ENCODE data around the gene EPHA2.
A peak's percentile ranks its signal among the peaks of the same experiment; 100 is the strongest.

Gene EPHA2

GRCh38 chr1:16116002-16116401 is 39.9 kb downstream of the EPHA2 start:
- H3K14ac ChIP-seq (ENCODE audit: low read length): peak overlapping the region; percentile 12
- H2BK120ac ChIP-seq (ENCODE audit: insufficient read depth, low read length, poor library complexity): peak overlapping the region; percentile 38
- no peak overlapping the region for H2AFZ ChIP-seq (ENCODE audit: insufficient read depth, low read length, poor library complexity)
- H3K4me2 ChIP-seq (ENCODE audit: low read length): no peak overlapping the region
- peak overlapping the region; percentile 29 for H4K91ac ChIP-seq (ENCODE audit: low read depth, low read length)
- WGBS (ENCODE audit: extremely low coverage, insufficient coverage, insufficient read length): no CpG with 5 or more reads among the region's 16 CpGs
- H3K9me3 ChIP-seq (ENCODE audit: insufficient read depth, low read depth, low read length): peaks cover 2% of the 10 kb centered on the region
- H3K27me3 ChIP-seq (ENCODE audit: insufficient read depth, low read length): no peaks in the 10 kb centered on the region
- no peak overlapping the region for H3K4me3 ChIP-seq (ENCODE audit: low read depth, low read length)
- peak overlapping the region; percentile 35 for H2BK12ac ChIP-seq (ENCODE audit: low read length)
- H3K23ac ChIP-seq (ENCODE audit: low read length): no peak overlapping the region
- DNase-seq: no peak
- no peak overlapping the region for H3K18ac ChIP-seq (ENCODE audit: low read length)
- H4K8ac ChIP-seq (ENCODE audit: low read depth, low read length): no peak overlapping the region
- H4K12ac ChIP-seq (ENCODE audit: low read depth, low read length): no peak overlapping the region
- no peaks in the 10 kb centered on the region for H3K36me3 ChIP-seq (ENCODE audit: control insufficient read depth in 1 of 2, insufficient read depth in 2 of 2, low read length in 2 of 2)
- peaks cover 5% of the 10 kb centered on the region for H3K79me1 ChIP-seq (ENCODE audit: low read length)
- H3K79me2 ChIP-seq (ENCODE audit: control insufficient read depth, insufficient read depth, low read length, poor library complexity): no peaks in the 10 kb centered on the region
- no peak overlapping the region for H3K27ac ChIP-seq (ENCODE audit: low read depth, low read length)
- H2AK5ac ChIP-seq (ENCODE audit: low read length): no peak overlapping the region
- H3K4me1 ChIP-seq (ENCODE audit: control insufficient read depth in 1 of 2, insufficient read depth in 2 of 2, low read length in 2 of 2): peaks cover 15 to 26% of the 10 kb centered on the region in 2 experiments
- H3K4ac ChIP-seq (ENCODE audit: low read depth, low read length): no peak overlapping the region
- no peak overlapping the region for H3K9ac ChIP-seq (ENCODE audit: low read length)
- H2BK5ac ChIP-seq (ENCODE audit: low read depth, low read length, poor library complexity): no peak overlapping the region

GRCh38 chr1:16115468-16115983 is 40.3 kb downstream of the EPHA2 start:
- Histone ChIP-seq H3K14ac (ENCODE audit: low read length) (no peak overlapping the region), H4K8ac (ENCODE audit: low read depth, low read length) (no peak overlapping the region), H3K79me1 (ENCODE audit: low read length) (peaks cover 5% of the 10 kb centered on the region), H2BK12ac (ENCODE audit: low read length) (peak overlapping the region; percentile 24), H3K4me2 (ENCODE audit: low read length) (no peak overlapping the region), H3K27me3 (ENCODE audit: insufficient read depth, low read length) (no peaks in the 10 kb centered on the region), H2AK5ac (ENCODE audit: low read length) (no peak overlapping the region), H4K12ac (ENCODE audit: low read depth, low read length) (no peak overlapping the region), H2BK120ac (ENCODE audit: insufficient read depth, low read length, poor library complexity) (no peak overlapping the region), H2AFZ (ENCODE audit: insufficient read depth, low read length, poor library complexity) (no peak overlapping the region), H2BK5ac (ENCODE audit: low read depth, low read length, poor library complexity) (no peak overlapping the region), H3K18ac (ENCODE audit: low read length) (no peak overlapping the region), H3K9me3 (ENCODE audit: insufficient read depth, low read depth, low read length) (peaks cover 2% of the 10 kb centered on the region), H3K4me1 (ENCODE audit: control insufficient read depth in 1 of 2, insufficient read depth in 2 of 2, low read length in 2 of 2) (peaks cover 15 to 26% of the 10 kb centered on the region in 2 experiments), H4K91ac (ENCODE audit: low read depth, low read length) (no peak overlapping the region), H3K36me3 (ENCODE audit: control insufficient read depth in 1 of 2, insufficient read depth in 2 of 2, low read length in 2 of 2) (no peaks in the 10 kb centered on the region), H3K9ac (ENCODE audit: low read length) (no peak overlapping the region), H3K4ac (ENCODE audit: low read depth, low read length) (no peak overlapping the region), H3K27ac (ENCODE audit: low read depth, low read length) (no peak overlapping the region), H3K4me3 (ENCODE audit: low read depth, low read length) (no peak overlapping the region), H3K79me2 (ENCODE audit: control insufficient read depth, insufficient read depth, low read length, poor library complexity) (no peaks in the 10 kb centered on the region), H3K23ac (ENCODE audit: low read length) (no peak overlapping the region)
- no peak for DNase-seq
- WGBS (ENCODE audit: extremely low coverage, insufficient coverage, insufficient read length): no CpG with 5 or more reads among the region's 6 CpGs

GRCh38 chr1:16114527-16115467 is 41.1 kb downstream of the EPHA2 start:
- Histone ChIP-seq H3K9me3 (ENCODE audit: insufficient read depth, low read depth, low read length) (no peaks in the 10 kb centered on the region), H3K14ac (ENCODE audit: low read length) (no peak overlapping the region), H2AFZ (ENCODE audit: insufficient read depth, low read length, poor library complexity) (no peak overlapping the region), H2BK5ac (ENCODE audit: low read depth, low read length, poor library complexity) (no peak overlapping the region), H4K12ac (ENCODE audit: low read depth, low read length) (no peak overlapping the region), H2BK12ac (ENCODE audit: low read length) (peak overlapping the region; percentile 12), H3K79me1 (ENCODE audit: low read length) (peaks cover 5% of the 10 kb centered on the region), H3K36me3 (ENCODE audit: control insufficient read depth in 1 of 2, insufficient read depth in 2 of 2, low read length in 2 of 2) (no peaks in the 10 kb centered on the region), H3K27ac (ENCODE audit: low read depth, low read length) (no peak overlapping the region), H3K9ac (ENCODE audit: low read length) (no peak overlapping the region), H2AK5ac (ENCODE audit: low read length) (no peak overlapping the region), H3K4me3 (ENCODE audit: low read depth, low read length) (no peak overlapping the region), H3K4me2 (ENCODE audit: low read length) (no peak overlapping the region), H3K4me1 (ENCODE audit: control insufficient read depth in 1 of 2, insufficient read depth in 2 of 2, low read length in 2 of 2) (peaks cover 15 to 26% of the 10 kb centered on the region in 2 experiments), H4K8ac (ENCODE audit: low read depth, low read length) (no peak overlapping the region), H2BK120ac (ENCODE audit: insufficient read depth, low read length, poor library complexity) (no peak overlapping the region), H3K27me3 (ENCODE audit: insufficient read depth, low read length) (no peaks in the 10 kb centered on the region), H3K23ac (ENCODE audit: low read length) (no peak overlapping the region), H3K4ac (ENCODE audit: low read depth, low read length) (no peak overlapping the region), H4K91ac (ENCODE audit: low read depth, low read length) (no peak overlapping the region), H3K18ac (ENCODE audit: low read length) (no peak overlapping the region), H3K79me2 (ENCODE audit: control insufficient read depth, insufficient read depth, low read length, poor library complexity) (no peaks in the 10 kb centered on the region)
- DNase-seq: no peak
- WGBS (ENCODE audit: extremely low coverage, insufficient coverage, insufficient read length): no CpG with 5 or more reads among the region's 23 CpGs

- H3K27ac ChIP-seq (ENCODE audit: low read depth, low read length): no peak overlapping the region
- peaks cover 15 to 26% of the 10 kb centered on the region in 2 experiments for H3K4me1 ChIP-seq (ENCODE audit: control insufficient read depth in 1 of 2, insufficient read depth in 2 of 2, low read length in 2 of 2)
- H2BK120ac ChIP-seq (ENCODE audit: insufficient read depth, low read length, poor library complexity): no peak overlapping the region
- H3K4me3 ChIP-seq (ENCODE audit: low read depth, low read length): no peak overlapping the region
- no peaks in the 10 kb centered on the region for H3K36me3 ChIP-seq (ENCODE audit: control insufficient read depth in 1 of 2, insufficient read depth in 2 of 2, low read length in 2 of 2)
- no peak overlapping the region for H3K14ac ChIP-seq (ENCODE audit: low read length)
- no peak overlapping the region for H3K9ac ChIP-seq (ENCODE audit: low read length)
- H3K23ac ChIP-seq (ENCODE audit: low read length): no peak overlapping the region
- H3K79me2 ChIP-seq (ENCODE audit: control insufficient read depth, insufficient read depth, low read length, poor library complexity): no peaks in the 10 kb centered on the region
- no peak overlapping the region for H2BK5ac ChIP-seq (ENCODE audit: low read depth, low read length, poor library complexity)
- no peak for DNase-seq
- H4K91ac ChIP-seq (ENCODE audit: low read depth, low read length): no peak overlapping the region
- no peak overlapping the region for H2BK12ac ChIP-seq (ENCODE audit: low read length)
- H3K9me3 ChIP-seq (ENCODE audit: insufficient read depth, low read depth, low read length): peaks cover 7% of the 10 kb centered on the region
- H3K27me3 ChIP-seq (ENCODE audit: insufficient read depth, low read length): no peaks in the 10 kb centered on the region
- no peak overlapping the region for H2AFZ ChIP-seq (ENCODE audit: insufficient read depth, low read length, poor library complexity)
- H3K4ac ChIP-seq (ENCODE audit: low read depth, low read length): no peak overlapping the region
- H3K18ac ChIP-seq (ENCODE audit: low read length): no peak overlapping the region
- peak overlapping the region; percentile 11 for H3K4me2 ChIP-seq (ENCODE audit: low read length)
- no peak overlapping the region for H2AK5ac ChIP-seq (ENCODE audit: low read length)
- peaks cover 5% of the 10 kb centered on the region for H3K79me1 ChIP-seq (ENCODE audit: low read length)
- H4K8ac ChIP-seq (ENCODE audit: low read depth, low read length): no peak overlapping the region
- no CpG with 5 or more reads among the region's 14 CpGs for WGBS (ENCODE audit: extremely low coverage, insufficient coverage, insufficient read length)
- no peak overlapping the region for H4K12ac ChIP-seq (ENCODE audit: low read depth, low read length)
These were observed 43.0 kb downstream of the EPHA2 start for GRCh38 chr1:16112596-16113555.

All from trophoblast cell (in vitro differentiated cells and primary cell).